Subcutaneous adipose tissue (tissue), 4 donors: ENCODE data around the gene FMO1. TPM values are rescaled to one million over a fixed set of nuclear protein-coding genes. Genes with fewer than 3 reads are reported as not detected.

Experiments used
- CTCF ChIP-seq: fragments of 450-650 bp; IDR thresholded peaks from one replicate; pipeline ENCODE4 v1.5.1; 2016; ENCODE audit warnings: low read depth, mild to moderate bottlenecking, control low read depth, antibody characterized with exemption, moderate library complexity
- total RNA-seq, 4 donors: library from RNA; depleted of rRNA; stranded (reverse); fragments of >200 nt; gene quantifications; one replicate each; pipeline ENCODE4 v1.1.0, GENCODE V29; 2016

Gene FMO1
- total RNA-seq, 4 donors from 2014 or later: 2.1 to 14.1 (median 3.6) TPM

GRCh38 chr1:171300401-171300800, 52.1 kb downstream of the FMO1 start:
- no peak for TF ChIP-seq CTCF

- no peak for TF ChIP-seq CTCF
Measured at GRCh38 chr1:171310661-171311087, 62.4 kb downstream of the FMO1 start.

GRCh38 chr1:171311771-171312558, 63.7 kb downstream of the FMO1 start:
- no peak for TF ChIP-seq CTCF

GRCh38 chr1:171313319-171313834, 65.1 kb downstream of the FMO1 start:
- no peak for TF ChIP-seq CTCF

GRCh38 chr1:171313835-171314320, 65.6 kb downstream of the FMO1 start, which contains the start of gene FMO4:
TSS of gene FMO4 (plus strand) at chr1:171314183. CDS start at chr1:171319826, 5,643 bp downstream.
- no peak for TF ChIP-seq CTCF

GRCh38 chr1:171329251-171329650, 81.0 kb downstream of the FMO1 start:
- no peak for TF ChIP-seq CTCF

- no peak for TF ChIP-seq CTCF
Measured at GRCh38 chr1:171334024-171334640, 85.8 kb downstream of the FMO1 start.
